GM12878 (cell line): Measurements from ENCODE around the gene ALOXE3. TPM values are rescaled to one million over a fixed set of nuclear protein-coding genes. Genes with fewer than 3 reads are reported as not detected.
A peak's percentile ranks its signal among the peaks of the same experiment; 100 is the strongest.

Experiments used
- ATF7 ChIP-seq: fragments of 450-650 bp; IDR thresholded peaks from 2 replicates; pipeline ENCODE4 v1.6.1; 2016; ENCODE audit warnings: low read depth, mild to moderate bottlenecking
- FOS ChIP-seq: IDR thresholded peaks from 3 replicates; pipeline ENCODE4 v1.6.1; 2011; ENCODE audit warnings: borderline replicate concordance; ENCODE audit not compliant: insufficient read length; ENCODE audit errors: extremely low read depth
- FOXK2 ChIP-seq: fragments of 450-650 bp; IDR thresholded peaks from 2 replicates; pipeline ENCODE4 v1.6.1; 2017; ENCODE audit warnings: mild to moderate bottlenecking, moderate library complexity
- GATAD2B ChIP-seq: fragments of 450-650 bp; conservative IDR thresholded peaks from 2 replicates; pipeline ENCODE4 v1.6.1; 2017; ENCODE audit warnings: low read depth, mild to moderate bottlenecking, moderate library complexity
- IKZF1 ChIP-seq: fragments of 450-650 bp; conservative IDR thresholded peaks from 2 replicates; pipeline ENCODE4 v1.6.1; 2017; ENCODE audit warnings: antibody characterized with exemption, mild to moderate bottlenecking
- IRF4 ChIP-seq: IDR thresholded peaks from 2 replicates; pipeline ENCODE4 v1.6.1; 2011; ENCODE audit warnings: low read depth, low read length
- KLF5 ChIP-seq: fragments of 450-650 bp; IDR thresholded peaks from 2 replicates; pipeline ENCODE4 v1.6.1; 2014; ENCODE audit warnings: mild to moderate bottlenecking; ENCODE audit not compliant: partially characterized antibody
- LARP7 ChIP-seq: fragments of 450-650 bp; IDR thresholded peaks from 2 replicates; pipeline ENCODE4 v1.6.1; 2017; ENCODE audit warnings: mild to moderate bottlenecking
- MEF2A ChIP-seq: IDR thresholded peaks from 2 replicates; pipeline ENCODE4 v1.6.1; 2011; ENCODE audit warnings: low read depth, mild to moderate bottlenecking, low read length, moderate library complexity; ENCODE audit not compliant: insufficient read depth
- MTA2 ChIP-seq: fragments of 450-650 bp; IDR thresholded peaks from 2 replicates; pipeline ENCODE4 v1.6.1; 2016; ENCODE audit warnings: low read depth, mild to moderate bottlenecking, moderate library complexity
- PAX8 ChIP-seq: fragments of 450-650 bp; IDR thresholded peaks from 2 replicates; pipeline ENCODE4 v1.6.1; 2017; ENCODE audit warnings: mild to moderate bottlenecking, moderate library complexity
- SKIL ChIP-seq: fragments of 450-650 bp; IDR thresholded peaks from 2 replicates; pipeline ENCODE4 v1.6.1; 2017; ENCODE audit warnings: mild to moderate bottlenecking, low read depth, inconsistent platforms; ENCODE audit not compliant: poor library complexity, severe bottlenecking
- SMAD5 ChIP-seq: IDR thresholded peaks from 2 replicates; pipeline ENCODE4 v1.6.1; 2016; ENCODE audit warnings: antibody characterized with exemption, low read depth
- STAT1 ChIP-seq: fragments of 450-650 bp; conservative IDR thresholded peaks from 2 replicates; pipeline ENCODE4 v1.6.1; 2014; ENCODE audit warnings: antibody characterized with exemption, mild to moderate bottlenecking
- STAT3 ChIP-seq: IDR thresholded peaks from 2 replicates; pipeline ENCODE4 v1.6.1; 2011; ENCODE audit warnings: low read depth, low read length, improper control_type of control experiment
- TCF12 ChIP-seq: IDR thresholded peaks from 2 replicates; pipeline ENCODE4 v1.6.1; 2011; ENCODE audit warnings: low read depth, mild to moderate bottlenecking, low read length
- ZBTB11 ChIP-seq: fragments of 450-650 bp; formaldehyde crosslinking; IDR thresholded peaks from 2 replicates; pipeline ENCODE4 v1.5.0; 2022; ENCODE audit warnings: mild to moderate bottlenecking, missing genetic modification characterization
- ZNF24 ChIP-seq: fragments of 450-650 bp; IDR thresholded peaks from 2 replicates; pipeline ENCODE4 v1.6.1; 2017; ENCODE audit warnings: antibody characterized with exemption, mild to moderate bottlenecking
- ZNF274 ChIP-seq: IDR thresholded peaks from one replicate; pipeline ENCODE4 v1.8.0; 2011; ENCODE audit not compliant: insufficient read length, insufficient read depth
- polyA plus RNA-seq, 11 experiments: library from polyadenylated mRNA; depleted of rRNA in 4 of 11; unstranded in 6 of 11; stranded (reverse) in 5 of 11; fragments of >200 nt; fragmentation: Nextera tagmentation in 4 of 11; fragmentation: Illumina TruSeq in 1 of 11; extraction: Ambion mirVana in 4 of 11; extraction: Trizol in 1 of 11; gene quantifications; 1 replicate in 1 of 11; 2 replicates in 10 of 11; pipeline versions ENCODE4 v1.2.1 to v1.2.3, GENCODE V29; 2011 to 2016; ENCODE audit warnings: inconsistent platforms in 2 of 11, missing spikeins in 2 of 11, low read depth in 1 of 11
- total RNA-seq, 4 experiments: library from RNA; depleted of rRNA in 3 of 4; stranded (reverse); fragments of >200 nt in 3 of 4; fragmentation: Illumina TruSeq in 1 of 4; extraction: Trizol in 1 of 4; gene quantifications; 2 replicates each; pipeline versions ENCODE4 v1.2.1 to v1.2.3, GENCODE V29; 2013 to 2021

The ALOXE3 gene
- total and polyA plus RNA-seq, 10 of the 15 experiments (the other 5 are each of a cell fraction or from before 2014, with no cell fraction given) = 0.04 TPM; not detected in 9

- peak; percentile 12 for TF ChIP-seq SKIL
- TF ChIP-seq STAT3 = 0 out of 2 replicates have a peak, but pooled peaks have one; percentile 68
- peak; percentile 46 for TF ChIP-seq IRF4
- 0 out of 2 replicates have a peak, but pooled peaks have one; percentile 19 for TF ChIP-seq MEF2A
- peak; percentile 73; the same call in 1 of the 2 replicates for TF ChIP-seq TCF12
- no peak for TF ChIP-seq PAX8
- TF ChIP-seq ZNF274 = no peak
- TF ChIP-seq IKZF1 = peak; percentile 82
- no peak for TF ChIP-seq KLF5
- TF ChIP-seq LARP7 = 0 out of 2 replicates have a peak, but pooled peaks have one; percentile 68
- TF ChIP-seq GATAD2B = peak; percentile 16; the same call in 1 of the 2 replicates
- no peak for TF ChIP-seq SMAD5
- peak; percentile 19 for TF ChIP-seq ATF7
- TF ChIP-seq ZBTB11 (CRISPR knock-in tag) = no peak
- TF ChIP-seq MTA2 = peak; percentile 22; the same call in 1 of the 2 replicates
- peak; percentile 99 for TF ChIP-seq ZNF24
- TF ChIP-seq FOS = peak; percentile 6
- peak; percentile 67 for TF ChIP-seq FOXK2
- peak; percentile 83 for TF ChIP-seq STAT1
- TF ChIP-seq, all 136 proteins: peak for 42
Observed at GRCh38 chr17:8119581-8120519, 1.5 kb upstream of the ALOXE3 start (continued).
